Measurements from ENCODE around the gene SECISBP2.

Gene SECISBP2

GRCh38 chr9:89382026-89382986 lies 64.0 kb downstream of the SECISBP2 start:
- DNase-seq (ENCODE audit: low read depth) = no peak

DNA sequence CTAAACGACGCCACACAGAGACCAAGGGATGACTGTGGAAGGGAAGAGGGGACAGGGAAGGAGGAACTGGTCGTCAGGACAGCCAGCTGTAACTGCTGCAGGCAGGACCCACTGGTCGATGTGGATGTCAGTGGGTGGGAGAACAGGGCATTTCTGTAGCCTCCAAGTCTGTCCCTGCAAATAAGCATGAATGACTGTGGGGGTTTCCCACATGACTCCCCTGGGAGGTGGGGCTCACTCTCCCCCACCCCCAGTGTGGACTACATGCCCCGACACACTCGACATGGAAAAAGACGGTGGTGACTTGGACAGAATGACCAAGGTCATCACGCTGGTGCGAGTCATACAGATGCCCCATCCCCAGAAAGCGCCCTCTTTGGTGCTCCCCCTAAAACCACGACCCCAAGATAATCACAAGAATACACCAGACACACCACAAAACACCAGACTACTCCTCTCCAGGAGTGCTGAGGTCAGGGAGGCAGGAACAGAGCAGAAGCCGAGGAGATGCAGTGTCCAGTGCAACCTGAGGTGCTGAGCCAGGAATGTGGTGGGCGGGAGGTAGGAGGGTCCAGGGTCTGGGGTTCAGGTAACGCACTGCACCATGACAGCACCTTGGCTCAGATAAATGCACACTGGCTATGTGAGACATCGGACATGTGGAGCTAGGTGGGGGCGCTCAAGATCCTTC lies 64.9 kb downstream of the SECISBP2 start:
- no peak for DNase-seq (ENCODE audit: low read depth)

DNA sequence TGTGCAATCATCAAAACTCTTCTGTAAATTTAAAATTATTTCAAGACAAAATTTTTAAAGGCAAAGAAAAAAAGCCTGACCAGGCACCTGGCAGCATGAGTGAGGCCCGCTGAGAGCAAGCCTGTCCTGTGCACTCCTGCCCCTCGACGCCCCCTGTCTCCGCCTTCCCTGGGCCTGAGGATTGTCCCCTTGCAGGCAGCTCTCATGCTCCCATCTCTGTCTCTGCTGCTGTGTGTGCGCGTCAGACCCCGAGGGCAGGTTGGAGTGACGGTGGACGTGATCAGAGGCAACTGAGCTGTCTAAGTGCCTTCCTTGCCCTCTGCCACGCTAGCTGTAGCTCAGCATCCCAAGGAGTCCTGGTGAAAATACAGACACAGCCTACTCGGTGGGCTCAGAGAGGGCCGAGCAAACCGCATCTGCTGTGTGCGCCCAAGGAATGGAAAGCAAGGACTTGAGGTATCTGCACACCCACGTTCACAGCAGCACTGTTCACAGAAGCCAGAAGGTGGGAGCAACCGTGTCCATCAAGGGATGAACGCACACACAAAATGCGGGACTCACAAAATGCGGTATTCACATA lies 65.5 kb downstream of the SECISBP2 start:
- no peak for DNase-seq (ENCODE audit: low read depth)

GRCh38 chr9:89384783-89385182 lies 66.5 kb downstream of the SECISBP2 start:
- no peak for DNase-seq (ENCODE audit: low read depth)

DNA sequence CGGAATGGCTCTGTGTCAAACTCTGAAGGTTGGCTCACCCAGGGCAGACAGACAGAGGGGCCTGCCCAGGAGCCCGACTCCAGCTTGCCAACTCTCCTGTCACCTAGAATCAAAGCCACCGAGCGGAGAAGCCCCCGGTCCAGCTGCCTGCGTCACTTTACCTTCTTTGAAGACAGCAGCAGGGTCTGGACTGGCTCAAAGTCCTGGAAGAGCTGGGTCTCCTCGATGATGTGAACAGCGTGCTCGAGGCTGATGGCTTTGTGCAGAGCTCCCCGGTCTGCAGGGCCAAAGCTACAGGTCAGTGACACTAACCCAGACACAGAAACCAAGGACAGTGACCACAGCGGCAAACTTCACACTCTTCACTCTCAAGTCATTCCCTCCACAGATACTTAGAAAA lies 67.9 kb downstream of the SECISBP2 start:
- no peak for DNase-seq (ENCODE audit: low read depth)

DNA sequence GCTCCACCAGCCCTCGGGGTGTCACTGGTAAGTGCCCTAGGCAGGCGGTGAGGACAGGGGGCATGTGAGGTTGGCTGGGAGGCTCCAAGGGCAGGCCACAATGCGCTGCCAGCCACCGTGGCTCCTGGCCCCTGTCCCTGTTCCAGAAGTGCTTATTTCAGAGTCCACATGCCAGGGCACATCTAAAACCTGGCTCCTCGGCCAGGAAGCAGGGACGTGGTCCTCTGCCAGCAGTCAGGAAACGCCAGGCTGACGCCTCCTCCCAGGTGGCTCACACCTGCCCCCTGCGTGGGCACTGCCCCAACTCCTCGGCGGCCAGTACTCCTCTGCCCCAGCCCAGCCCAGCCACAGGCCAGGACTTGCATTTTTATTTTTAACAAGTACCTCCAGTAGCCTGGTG lies 68.5 kb downstream of the SECISBP2 start:
- DNase-seq (ENCODE audit: low read depth) = no peak

DNA sequence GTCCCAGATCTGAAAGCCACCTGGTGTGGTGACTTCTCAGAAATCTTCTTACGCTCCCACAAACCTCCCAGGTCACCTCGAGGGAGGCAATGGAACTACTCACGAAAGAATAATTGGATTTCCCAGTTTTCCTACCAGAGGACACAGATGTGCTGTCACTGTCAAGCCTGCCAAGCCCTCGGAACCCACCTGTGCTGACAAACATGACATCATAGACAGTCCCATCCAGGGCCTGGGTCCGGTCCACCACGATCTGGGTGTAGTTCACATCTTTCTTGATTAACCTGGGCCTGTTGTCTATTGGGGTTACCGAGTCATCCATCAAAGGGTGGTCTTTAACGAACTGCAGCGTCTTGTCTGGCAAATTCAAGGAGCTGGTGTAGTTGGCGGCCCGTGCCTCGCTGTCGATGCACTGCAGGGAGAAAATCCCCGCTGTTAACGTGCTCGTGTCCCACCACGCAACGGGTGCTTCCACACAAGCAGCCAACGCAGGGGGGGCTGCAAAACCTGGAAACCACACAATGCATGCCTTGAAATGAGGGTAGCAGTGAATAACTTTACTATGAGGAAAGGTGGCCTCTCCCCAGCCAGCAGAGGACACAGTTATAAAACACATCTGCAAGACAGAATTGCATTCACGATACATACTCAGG lies 69.0 kb downstream of the SECISBP2 start:
- no peak for DNase-seq (ENCODE audit: low read depth)

- no peak for DNase-seq (ENCODE audit: low read depth)
Measured at GRCh38 chr9:89388084-89388867, 70.0 kb downstream of the SECISBP2 start.

- DNase-seq (ENCODE audit: low read depth) = no peak
Measured at GRCh38 chr9:89388868-89389177, 70.5 kb downstream of the SECISBP2 start.

GRCh38 chr9:89390068-89390555 lies 71.8 kb downstream of the SECISBP2 start:
- DNase-seq (ENCODE audit: low read depth) = no peak

GRCh38 chr9:89390578-89391116 lies 72.3 kb downstream of the SECISBP2 start:
- no peak for DNase-seq (ENCODE audit: low read depth)

- no peak for DNase-seq (ENCODE audit: low read depth)
Measured at GRCh38 chr9:89391585-89391984, 73.3 kb downstream of the SECISBP2 start.

GRCh38 chr9:89394412-89394811 lies 76.1 kb downstream of the SECISBP2 start:
- DNase-seq (ENCODE audit: low read depth) = no peak

DNA sequence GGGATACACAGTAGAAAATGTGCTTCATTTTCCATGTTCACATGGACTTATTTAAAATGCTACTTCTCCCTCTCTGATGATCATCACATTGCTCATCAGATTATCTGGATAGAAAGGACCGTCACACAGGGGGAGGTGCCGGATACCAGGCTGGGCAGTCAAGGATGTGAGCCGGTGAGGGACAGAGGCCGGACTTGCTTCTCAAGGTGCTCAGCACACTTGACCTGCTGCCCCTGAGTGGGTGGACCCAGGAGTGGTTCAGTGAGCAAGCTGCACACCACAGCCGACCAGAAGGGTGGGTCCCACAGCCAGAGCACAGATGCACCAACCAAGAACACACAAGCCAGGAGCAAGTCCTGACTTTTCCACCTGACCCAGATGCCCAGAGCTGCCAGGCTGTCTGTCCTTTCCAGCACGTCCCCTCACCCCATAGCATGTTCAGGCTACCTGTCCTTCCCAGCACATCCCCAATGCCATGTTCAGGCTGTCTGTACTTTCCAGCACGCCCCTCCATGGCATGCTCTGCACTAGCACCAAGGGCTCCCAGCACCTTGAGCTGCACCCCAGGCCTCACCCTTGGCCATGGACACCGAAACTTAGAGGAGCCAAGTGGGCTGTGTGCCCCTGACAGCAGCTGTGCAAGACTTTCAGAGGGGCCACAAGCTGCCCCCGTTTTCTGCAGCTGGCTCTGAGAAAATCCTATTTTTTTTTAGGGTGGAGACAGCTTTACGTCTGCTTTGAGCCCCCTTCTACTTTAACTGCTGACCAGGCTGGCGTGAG lies 77.8 kb downstream of the SECISBP2 start:
- DNase-seq (ENCODE audit: low read depth) = no peak

DNA sequence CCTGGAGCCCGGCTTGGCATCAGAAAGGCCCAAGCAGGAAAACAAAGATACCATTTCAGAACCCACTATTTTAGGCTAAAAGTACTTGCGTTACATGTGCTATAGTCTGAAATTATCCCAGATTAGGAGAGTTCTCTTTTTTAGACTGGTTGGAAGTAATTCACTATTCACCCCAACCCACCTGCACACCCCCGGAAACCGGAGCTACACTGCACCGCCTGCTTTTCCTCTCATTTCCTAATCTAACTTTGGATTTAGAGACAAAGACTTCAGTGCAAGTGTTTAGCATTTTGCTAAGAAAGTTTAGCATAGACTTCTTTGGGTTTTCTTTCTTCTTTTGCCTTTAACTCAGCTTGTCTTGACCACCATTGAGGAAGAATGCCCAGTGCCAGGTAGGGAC lies 79.2 kb downstream of the SECISBP2 start:
- DNase-seq (ENCODE audit: low read depth) = no peak

DNA sequence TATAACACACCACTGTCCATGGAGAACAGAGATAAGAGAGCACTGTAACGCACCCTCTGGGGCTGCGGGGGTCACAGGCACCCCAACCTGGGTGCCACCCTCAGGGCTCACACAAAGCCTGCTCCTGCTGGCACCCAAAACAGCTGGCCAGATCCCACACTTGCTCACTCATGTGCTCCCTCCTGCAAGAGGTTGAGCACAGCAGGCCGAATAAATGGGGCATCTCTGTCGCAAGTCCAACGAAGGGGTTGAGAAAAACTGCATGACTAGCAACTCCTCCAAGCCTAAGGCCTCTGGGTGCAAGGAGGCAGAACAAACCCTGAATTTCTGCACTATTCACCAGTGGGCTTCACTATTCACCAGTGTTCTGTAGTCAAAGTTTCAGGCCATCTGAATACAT lies 80.3 kb downstream of the SECISBP2 start:
- DNase-seq (ENCODE audit: low read depth) = no peak

- DNase-seq (ENCODE audit: low read depth) = no peak
Measured at GRCh38 chr9:89400403-89401116, 82.3 kb downstream of the SECISBP2 start.

DNA sequence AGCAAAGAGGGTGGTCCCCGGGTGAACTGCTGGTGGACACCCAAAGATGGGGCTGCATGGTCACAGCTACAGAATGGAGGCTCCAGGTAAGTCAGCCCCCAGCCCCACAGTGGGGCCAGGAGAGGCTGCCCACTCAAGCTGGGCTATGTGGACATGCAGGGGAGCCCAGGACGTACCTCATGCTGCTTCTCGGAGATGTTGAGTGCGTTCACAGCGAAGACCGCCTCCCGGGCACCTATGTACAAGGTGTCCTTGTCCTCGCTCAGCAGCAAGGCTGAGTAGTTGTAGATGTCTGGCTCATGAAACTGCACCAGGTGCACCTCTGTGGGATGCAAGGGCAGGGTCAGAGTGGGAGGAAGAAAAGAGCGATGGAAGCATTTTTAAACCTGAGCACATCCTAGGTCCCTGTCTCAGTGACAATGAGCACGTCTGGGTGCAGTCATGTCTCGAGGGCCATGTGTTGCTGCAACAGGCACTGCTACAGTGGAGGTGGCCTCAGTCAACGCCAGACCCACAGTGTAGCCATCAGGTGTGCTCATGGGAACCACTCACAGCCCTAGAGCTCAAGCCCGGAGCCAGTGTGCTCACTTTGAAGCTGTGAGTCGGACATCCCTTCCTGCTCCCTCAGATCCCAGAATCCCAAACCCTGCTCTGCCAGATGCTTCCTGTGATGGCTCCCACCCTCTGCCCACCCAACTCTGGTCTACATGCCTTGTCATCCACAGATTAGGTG lies 84.6 kb downstream of the SECISBP2 start:
- no peak for DNase-seq (ENCODE audit: low read depth)

- DNase-seq (ENCODE audit: low read depth) = no peak
Measured at GRCh38 chr9:89404074-89404473, 85.8 kb downstream of the SECISBP2 start.
